Measurements from ENCODE around the gene LAD1.

GRCh38 chr1:201408176-201408833 is 9.2 kb upstream of the LAD1 start:
- no peak for TF ChIP-seq REST (IDR thresholded peaks at IDR 0.05; ENCODE audit: insufficient read depth in 1 of 2, low read depth in 2 of 2, low read length in 1 of 2)
- peak; percentile 99 for TF ChIP-seq CTCF (IDR thresholded peaks at IDR 0.05)
